Pancreas (tissue), 10 donors: ENCODE results near the gene RABGAP1L. TPM values are rescaled to one million over a fixed set of nuclear protein-coding genes. Genes with fewer than 3 reads are reported as not detected.

Experiments
- ATAC-seq, 4 donors: fragments of 200-7000 bp; cut with Tn5 transposase; one replicate each; pipeline versions ENCODE4 v1.8.0 to v1.9.1; 2020; ENCODE audit warnings: mild to moderate bottlenecking in 4 of 4, moderate library complexity in 4 of 4
- DNase-seq, 6 donors: peaks; one replicate each; pipeline ENCODE4 v3.0.0-alpha.2; 2020
- FAIRE-seq: peaks from 2 replicates; lab custom pipeline; 2012; peaks lifted over from hg19 to GRCh38; lab: Jason Lieb, UNC
- H3K27ac ChIP-seq, 4 donors: fragments of 200-600 bp; sonication (generic); 1 replicate in 3 of 4; 2 replicates in 1 of 4; pipeline versions ENCODE4 v1.5.0 to v1.8.0; 2020
- H3K27me3 ChIP-seq, 4 donors: fragments of 200-600 bp; one replicate each; pipeline ENCODE4 v1.8.0; 2021
- H3K36me3 ChIP-seq, 3 donors: fragments of 200-600 bp; sonication (generic) in 1 of 3; one replicate each; pipeline versions ENCODE4 v1.5.0 to v1.8.0; 2020 to 2021
- H3K4me1 ChIP-seq, 3 donors: fragments of 200-600 bp; one replicate each; pipeline ENCODE4 v1.8.0; 2021
- H3K4me3 ChIP-seq, 4 donors: fragments of 200-600 bp; sonication (generic) in 2 of 4; one replicate each; pipeline versions ENCODE4 v1.5.0 to v1.8.0; 2020 to 2021
- H3K9me3 ChIP-seq, 4 donors: fragments of 200-600 bp; one replicate each; pipeline ENCODE4 v1.8.0; 2021
- WGBS, 2 donors: extraction: QIAGEN DNeasy Blood & Tissue Kit; methylation state at CpG; one replicate each; pipeline ENCODE4 v1.1.7; 2013; 5-methylcytosine and 5-hydroxymethylcytosine counted together
- intact Hi-C, 3 donors: fragments of 100-400 bp; cut with DNase I; formaldehyde crosslinking; loops; one replicate each; pipeline versions ENCODE4 v1.11.1 to v1.14.2; 2022
- polyA plus RNA-seq, 2 donors: library from polyadenylated mRNA; stranded (reverse); fragments of 200-250 nt; gene quantifications; one replicate each; pipeline ENCODE4 v1.2.3, GENCODE V29; 2013
- total RNA-seq, 6 donors: library from RNA; stranded (reverse); fragmentation: NEBNext Ultra II Directional in 4 of 6; extraction: Animal tissue kit (Norgen Biotek cat#: 25700) in 4 of 6; gene quantifications; one replicate each; pipeline versions ENCODE4 v1.2.1 to v1.2.4, GENCODE V29; 2021 to 2023
- TF ChIP-seq, protein P1 (sequence below), 4 donors: fragments of 200-600 bp; sonication (generic) in 3 of 4; IDR thresholded peaks; one replicate each; pipeline versions ENCODE4 v1.5.0 to v1.8.0; 2021; ENCODE audit warnings: antibody characterized with exemption in 4 of 4
- donor health status: healthy with polysubstance abuse.
- donor health status: DM: no; HTN: no; CAD: no; lungs with moderate emphysema.
- donor health status: DM: no; HTN: no; CAD: no.
- donor health status: control.
- donor health status: control.
- donor health status: Bipolar disorder and iron deficiency.
- donor health status: DM: yes; HTN: yes; CAD: no.
- donor health status: DM: no; HTN: no; CAD: no.
- donor health status: DM: no; HTN: no; CAD: no.
- donor health status: DM: yes; HTN: yes; CAD: no.

RABGAP1L gene
- total and polyA plus RNA-seq, 8 donors, result 13.9 to 64.8 (median 36.1) TPM

DNA sequence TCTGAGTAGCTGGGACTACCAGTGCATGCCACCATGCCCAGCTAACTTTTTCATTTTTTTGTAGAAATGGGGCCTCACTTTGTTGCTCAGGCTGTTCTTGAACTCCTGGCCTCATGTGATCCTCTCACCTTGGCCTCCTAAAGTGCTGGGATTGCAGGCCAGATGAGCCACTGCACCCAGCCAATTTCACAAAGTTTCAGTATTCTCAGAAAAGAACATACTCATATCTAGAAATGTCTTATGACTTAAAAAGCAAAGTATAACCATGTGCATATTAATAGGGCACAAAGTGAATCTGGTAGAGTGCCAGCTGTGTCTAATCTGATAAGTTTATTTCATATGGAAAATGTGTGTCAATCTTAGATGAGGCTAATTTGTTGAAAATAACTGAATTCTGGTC, 752.9 kb downstream of the RABGAP1L start:
- intact Hi-C loops, result no loop called here
- Histone ChIP-seq H3K4me1 (peaks cover 12 to 23% (median 18%) of the 10 kb centered on the region in 3 donors), H3K4me3 (no peak overlapping the region), H3K9me3 (no peaks in the 10 kb centered on the region), H3K27ac (no peak overlapping the region), H3K27me3 (no peaks in the 10 kb centered on the region), H3K36me3 (no peaks in the 10 kb centered on the region)
- FAIRE-seq, result no peak
- TF ChIP-seq, protein P1, sequence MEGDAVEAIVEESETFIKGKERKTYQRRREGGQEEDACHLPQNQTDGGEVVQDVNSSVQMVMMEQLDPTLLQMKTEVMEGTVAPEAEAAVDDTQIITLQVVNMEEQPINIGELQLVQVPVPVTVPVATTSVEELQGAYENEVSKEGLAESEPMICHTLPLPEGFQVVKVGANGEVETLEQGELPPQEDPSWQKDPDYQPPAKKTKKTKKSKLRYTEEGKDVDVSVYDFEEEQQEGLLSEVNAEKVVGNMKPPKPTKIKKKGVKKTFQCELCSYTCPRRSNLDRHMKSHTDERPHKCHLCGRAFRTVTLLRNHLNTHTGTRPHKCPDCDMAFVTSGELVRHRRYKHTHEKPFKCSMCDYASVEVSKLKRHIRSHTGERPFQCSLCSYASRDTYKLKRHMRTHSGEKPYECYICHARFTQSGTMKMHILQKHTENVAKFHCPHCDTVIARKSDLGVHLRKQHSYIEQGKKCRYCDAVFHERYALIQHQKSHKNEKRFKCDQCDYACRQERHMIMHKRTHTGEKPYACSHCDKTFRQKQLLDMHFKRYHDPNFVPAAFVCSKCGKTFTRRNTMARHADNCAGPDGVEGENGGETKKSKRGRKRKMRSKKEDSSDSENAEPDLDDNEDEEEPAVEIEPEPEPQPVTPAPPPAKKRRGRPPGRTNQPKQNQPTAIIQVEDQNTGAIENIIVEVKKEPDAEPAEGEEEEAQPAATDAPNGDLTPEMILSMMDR (IDR thresholded peaks at IDR 0.05), result no peak
- DNase-seq, result no peak
- peak in 1 of 4 donors; percentile 16 for ATAC-seq

DNA sequence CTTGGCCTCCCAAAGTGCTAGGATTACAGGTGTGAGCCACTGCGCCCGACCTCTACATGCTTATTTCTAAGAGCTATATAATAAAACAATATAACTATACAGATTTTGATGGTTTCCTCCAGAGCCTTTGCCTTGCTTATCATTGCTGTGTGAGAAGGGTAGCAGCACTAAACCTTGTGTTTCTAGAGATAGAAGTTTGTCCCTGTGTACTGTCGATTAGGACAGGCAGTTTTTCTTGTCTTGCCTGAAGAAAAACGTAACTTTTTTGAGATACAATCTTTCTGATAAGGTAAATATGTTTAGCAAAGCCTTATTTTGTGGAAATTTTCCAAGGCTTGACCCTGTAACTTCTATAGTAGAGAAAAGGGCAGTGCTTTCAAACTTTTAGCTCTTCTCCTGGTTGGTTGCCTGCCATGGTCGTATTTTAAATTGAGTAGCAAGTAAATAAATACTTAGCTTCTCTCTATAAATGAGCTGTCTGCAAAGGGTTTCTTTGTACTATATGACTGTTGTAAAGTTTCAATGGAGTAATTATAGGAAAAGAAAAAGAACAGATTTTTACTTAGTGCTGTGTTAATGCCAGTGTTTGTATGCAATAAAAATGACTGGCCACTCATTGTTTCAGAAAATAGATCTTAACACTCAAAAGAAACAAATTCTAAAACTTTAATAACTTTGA, 754.0 kb downstream of the RABGAP1L start:
- ATAC-seq (peak in 3 of 4 donors; percentile 29 to 49 (median 31)), DNase-seq (no peak), FAIRE-seq (no peak)
- Histone ChIP-seq H3K36me3 (no peaks in the 10 kb centered on the region), H3K4me3 (no peak overlapping the region), H3K9me3 (no peaks in the 10 kb centered on the region), H3K27ac (no peak overlapping the region), H3K4me1 (peaks cover 12 to 23% (median 18%) of the 10 kb centered on the region in 3 donors), H3K27me3 (no peaks in the 10 kb centered on the region)
- TF ChIP-seq, protein P1 (IDR thresholded peaks at IDR 0.05), result no peak
- intact Hi-C loops, result no loop called here
- WGBS, 2 donors, result 48% methylated on average over 5 of the region's 5 CpGs

DNA sequence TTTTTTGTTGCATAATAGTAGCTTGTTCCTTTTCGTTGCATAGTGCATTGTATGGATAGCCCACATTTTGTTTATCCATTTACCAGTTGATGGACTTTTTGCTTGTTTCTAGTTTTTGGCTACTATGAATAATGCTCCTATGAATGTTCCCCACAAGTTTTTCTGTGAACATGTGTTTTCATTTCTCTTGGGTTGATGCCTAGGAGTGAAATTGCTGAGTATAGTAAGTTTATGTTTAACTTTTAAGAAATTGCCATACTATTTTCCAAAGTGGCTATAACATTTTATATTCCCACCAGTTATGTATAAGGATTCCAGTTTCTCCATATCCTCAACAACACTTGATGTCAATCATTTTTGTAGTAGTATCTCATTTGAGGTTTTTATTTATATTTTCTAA, 755.7 kb downstream of the RABGAP1L start:
- TF ChIP-seq, protein P1 (IDR thresholded peaks at IDR 0.05), result no peak
- Histone ChIP-seq H3K27me3 (no peaks in the 10 kb centered on the region), H3K9me3 (no peaks in the 10 kb centered on the region), H3K4me1 (peaks cover 12 to 23% (median 18%) of the 10 kb centered on the region in 3 donors), H3K36me3 (no peaks in the 10 kb centered on the region), H3K4me3 (no peak overlapping the region), H3K27ac (no peak overlapping the region)
- WGBS, 2 donors, result 33 to 34% methylated on average over 1 of the region's 1 CpG
- ATAC-seq (no peak), DNase-seq (no peak), FAIRE-seq (no peak)
- intact Hi-C loops, result no loop called here

DNA sequence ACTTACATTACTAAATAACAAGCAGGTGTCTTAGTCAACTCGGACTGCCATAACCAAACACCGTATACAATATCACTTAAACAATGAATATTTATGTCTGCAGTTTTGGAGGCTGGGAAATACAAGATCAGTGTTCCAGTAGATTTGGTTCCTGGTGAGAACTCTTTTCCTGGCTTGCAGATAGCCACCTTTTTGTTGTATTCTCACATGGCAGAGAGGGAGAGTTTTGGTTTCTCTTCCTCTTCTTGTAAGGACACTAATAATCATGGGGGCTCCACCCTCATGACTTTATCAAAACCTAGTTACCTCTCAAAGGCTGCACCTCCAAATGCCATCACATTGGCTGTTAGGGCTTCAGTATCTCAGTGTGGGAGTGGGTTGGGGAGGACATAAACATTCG, 757.5 kb downstream of the RABGAP1L start:
- no peak overlapping the region for H3K4me3 ChIP-seq
- no peaks in the 10 kb centered on the region for H3K27me3 ChIP-seq
- no peaks in the 10 kb centered on the region for H3K36me3 ChIP-seq
- ATAC-seq (peak in 1 of 4 donors; percentile 17), DNase-seq (no peak), FAIRE-seq (no peak)
- intact Hi-C loops, result no loop called here
- no peak overlapping the region for H3K27ac ChIP-seq
- WGBS, 2 donors, result 34 to 45% methylated on average over 3 of the region's 3 CpGs
- peaks cover 12 to 23% (median 18%) of the 10 kb centered on the region in 3 donors for H3K4me1 ChIP-seq
- TF ChIP-seq, protein P1 (IDR thresholded peaks at IDR 0.05), result no peak
- no peaks in the 10 kb centered on the region for H3K9me3 ChIP-seq

DNA sequence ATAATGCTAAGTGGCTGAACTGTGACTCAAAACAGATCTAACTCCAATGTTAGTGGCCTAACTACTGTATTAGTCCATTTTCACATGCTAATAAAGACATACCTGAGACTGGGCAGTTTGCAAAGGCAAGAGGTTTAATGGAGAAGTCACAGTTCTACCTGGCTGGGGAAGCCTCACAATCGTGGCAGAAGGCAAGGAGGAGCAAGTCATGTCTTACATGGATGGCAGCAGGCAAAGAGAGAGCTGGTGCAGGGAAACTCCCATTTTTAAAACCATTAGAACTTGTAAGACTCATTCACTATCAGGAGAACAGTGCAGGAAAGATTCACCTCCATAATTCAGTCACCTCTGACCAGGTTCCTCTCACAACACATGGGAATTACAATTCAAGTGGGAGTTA, 760.8 kb downstream of the RABGAP1L start:
- Histone ChIP-seq H3K27ac (no peak overlapping the region), H3K36me3 (no peaks in the 10 kb centered on the region), H3K9me3 (no peaks in the 10 kb centered on the region), H3K4me1 (peaks cover 7 to 13% (median 10%) of the 10 kb centered on the region in 3 donors), H3K4me3 (no peak overlapping the region), H3K27me3 (no peaks in the 10 kb centered on the region)
- FAIRE-seq (no peak), DNase-seq (no peak), ATAC-seq (no peak)
- TF ChIP-seq, protein P1 (IDR thresholded peaks at IDR 0.05), result no peak
- intact Hi-C loops, result no loop called here
- 86 to 100% methylated on average over 1 of the region's 1 CpG for WGBS, 2 donors
